Right kidney (tissue), 9 donors: ENCODE measurements around the gene CD300LD.
"Not testable (repeated sequence)": the region's sequence is repeated elsewhere in the genome, so short reads cannot be mapped to it uniquely, and the experiment has no call there.

Experiments
- DNase-seq: peaks from one replicate; pipeline ENCODE4 v3.0.0-alpha.2; 2016
- long read RNA-seq, 8 donors: transcript quantifications; one replicate each; lab custom pipeline, GENCODE V29; 2026

The CD300LD gene
- long read RNA-seq, donor 1 = 0 reads
- long read RNA-seq, donor 2 = 0 reads
- long read RNA-seq, donor 3 = 0 reads
- long read RNA-seq, donor 4 = 0 reads
- long read RNA-seq, donor 5 = 0 reads
- long read RNA-seq, donor 6 = 0 reads
- long read RNA-seq, donor 7 = 0 reads
- long read RNA-seq, donor 8 = 0 reads

GRCh38 chr17:74592087-74592990, at the start of gene CD300LD:
Gene CD300LD (minus strand): TSS chr17:74592283. CDS start chr17:74592202, 81 bp downstream.
- no peak for DNase-seq

- no peak for DNase-seq
Measured at GRCh38 chr17:74641224-74641957, 49.3 kb upstream of the CD300LD start.

- no peak for DNase-seq
Measured at GRCh38 chr17:74639704-74640151, 47.6 kb upstream of the CD300LD start.

GRCh38 chr17:74637926-74638325, 45.8 kb upstream of the CD300LD start:
- DNase-seq = no peak

- no peak for DNase-seq
Measured at GRCh38 chr17:74637265-74637664, 45.2 kb upstream of the CD300LD start.

- not testable (repeated sequence) for DNase-seq
Measured at GRCh38 chr17:74636541-74637085, 44.5 kb upstream of the CD300LD start.

- peak; percentile 42 for DNase-seq
Measured at GRCh38 chr17:74635418-74635817, 43.3 kb upstream of the CD300LD start.

- DNase-seq = peak; percentile 32
Measured at GRCh38 chr17:74633326-74633725, 41.2 kb upstream of the CD300LD start.

GRCh38 chr17:74632617-74633016, 40.5 kb upstream of the CD300LD start:
- DNase-seq = no peak

GRCh38 chr17:74631468-74632450, 39.7 kb upstream of the CD300LD start:
- no peak for DNase-seq

GRCh38 chr17:74630251-74630650, 38.2 kb upstream of the CD300LD start:
- not testable (repeated sequence) for DNase-seq

GRCh38 chr17:74625661-74626060, 33.6 kb upstream of the CD300LD start:
- no peak for DNase-seq

GRCh38 chr17:74624131-74624530, 32.0 kb upstream of the CD300LD start:
- DNase-seq = no peak

- DNase-seq = no peak
Measured at GRCh38 chr17:74623693-74624093, 31.6 kb upstream of the CD300LD start, which contains the start of gene CD300E. Gene CD300E (minus strand): TSS chr17:74623738. CDS start chr17:74623621, 117 bp downstream.

GRCh38 chr17:74619077-74619673, 27.1 kb upstream of the CD300LD start:
- no peak for DNase-seq

- DNase-seq = no peak
Measured at GRCh38 chr17:74618451-74618850, 26.4 kb upstream of the CD300LD start.

GRCh38 chr17:74616696-74617095, 24.6 kb upstream of the CD300LD start:
- DNase-seq = no peak

GRCh38 chr17:74612046-74612445, 20.0 kb upstream of the CD300LD start:
- no peak for DNase-seq

GRCh38 chr17:74610108-74610507, 18.0 kb upstream of the CD300LD start:
- DNase-seq = no peak

GRCh38 chr17:74608511-74608910, 16.4 kb upstream of the CD300LD start:
- no peak for DNase-seq

- DNase-seq = no peak
Measured at GRCh38 chr17:74607221-74607620, 15.1 kb upstream of the CD300LD start.
